Naive thymus-derived CD4-positive, alpha-beta T cell (primary cell): ENCODE measurements around the gene SF3B5. TPM values are rescaled to one million over a fixed set of nuclear protein-coding genes. Genes with fewer than 3 reads are reported as not detected.
A peak's percentile ranks its signal among the peaks of the same experiment; 100 is the strongest.

Source experiments
- ATAC-seq: fragments of 150-1000 bp; cut with Tn5 transposase; 2 replicates; pipeline ENCODE4 v1.10.0; 2021; ENCODE audit warnings: mild to moderate bottlenecking, moderate library complexity
- CTCF ChIA-PET: fragments of 350-600 bp; sonication (Branson Sonifier 250); formaldehyde crosslinking; loops from one replicate; lab custom pipeline; 2021; ENCODE audit warnings: antibody characterized with exemption; lab: Charles Lee
- POLR2A ChIA-PET: fragments of 350-600 bp; sonication (Branson Sonifier 250); formaldehyde crosslinking; loops from one replicate; lab custom pipeline; 2021; ENCODE audit warnings: antibody characterized with exemption, inconsistent platforms; lab: Charles Lee
- DNase-seq, 9 donors: peaks; one replicate each; pipeline versions ENCODE4 v3.0.0 to v3.0.0-alpha.2; 2020 to 2022; ENCODE audit warnings: mixed read lengths in 1 of 9
- H3K27ac ChIP-seq: one replicate; pipeline ENCODE4 v1.7.0; 2013; ENCODE audit warnings: mild to moderate bottlenecking, low read depth, low read length, moderate library complexity
- H3K27me3 ChIP-seq, 2 donors: one replicate each; pipeline ENCODE4 v1.7.0; 2013; ENCODE audit warnings: low read length in 2 of 2, mild to moderate bottlenecking in 2 of 2, moderate library complexity in 2 of 2; ENCODE audit not compliant: control insufficient read depth in 2 of 2, insufficient read depth in 2 of 2
- H3K36me3 ChIP-seq, 3 experiments: 1 replicate in 2 of 3; 2 replicates in 1 of 3; pipeline ENCODE4 v1.7.0; 2013; ENCODE audit warnings: low read length in 3 of 3, mild to moderate bottlenecking in 3 of 3, moderate library complexity in 1 of 3; ENCODE audit not compliant: insufficient read depth in 3 of 3, control insufficient read depth in 2 of 3
- H3K4me1 ChIP-seq, 2 donors: one replicate each; pipeline ENCODE4 v1.7.0; 2013; ENCODE audit warnings: low read length in 2 of 2, mild to moderate bottlenecking in 2 of 2, moderate library complexity in 1 of 2; ENCODE audit not compliant: control insufficient read depth in 2 of 2, insufficient read depth in 2 of 2
- H3K4me3 ChIP-seq: 2 replicates; pipeline ENCODE4 v1.7.0; 2013; ENCODE audit warnings: mild to moderate bottlenecking, low read length
- H3K9me3 ChIP-seq, 3 experiments: 1 replicate in 2 of 3; 2 replicates in 1 of 3; pipeline ENCODE4 v1.7.0; 2013; ENCODE audit warnings: low read length in 3 of 3; ENCODE audit not compliant: control insufficient read depth in 2 of 3
- H3K27ac Mint-ChIP-seq, 9 donors: one replicate each; pipeline ENCODE4 v1.8.0; 2020 to 2022; ENCODE audit warnings: mixed read lengths in 9 of 9, mild to moderate bottlenecking in 8 of 9, moderate library complexity in 5 of 9, inconsistent platforms in 2 of 9
- H3K27me3 Mint-ChIP-seq, 5 donors: one replicate each; pipeline ENCODE4 v1.8.0; 2021 to 2022; ENCODE audit warnings: mixed read lengths in 5 of 5, mild to moderate bottlenecking in 1 of 5
- H3K36me3 Mint-ChIP-seq, 5 donors: one replicate each; pipeline ENCODE4 v1.8.0; 2020 to 2022; ENCODE audit warnings: mixed read lengths in 5 of 5, mild to moderate bottlenecking in 3 of 5, inconsistent platforms in 1 of 5
- H3K4me1 Mint-ChIP-seq, 7 donors: one replicate each; pipeline ENCODE4 v1.8.0; 2020 to 2022; ENCODE audit warnings: mixed read lengths in 7 of 7, mild to moderate bottlenecking in 3 of 7, inconsistent platforms in 1 of 7
- H3K4me3 Mint-ChIP-seq, 10 donors: one replicate each; pipeline ENCODE4 v1.8.0; 2020 to 2022; ENCODE audit warnings: mild to moderate bottlenecking in 10 of 10, mixed read lengths in 10 of 10, moderate library complexity in 6 of 10, inconsistent platforms in 2 of 10
- H3K9me3 Mint-ChIP-seq, 11 donors: one replicate each; pipeline ENCODE4 v1.8.0; 2020 to 2022; ENCODE audit warnings: mixed read lengths in 11 of 11, mild to moderate bottlenecking in 4 of 11, inconsistent platforms in 1 of 11, moderate library complexity in 1 of 11
- intact Hi-C, 2 donors: fragments of 100-400 bp; cut with micrococcal nuclease; formaldehyde crosslinking; loops; one replicate each; pipeline ENCODE4 v1.15.1; 2023
- polyA plus RNA-seq, 2 donors: library from polyadenylated mRNA; unstranded; fragments of 300-500 nt; fragmentation: Illumina TruSeq; gene quantifications; one replicate each; pipeline ENCODE4 v1.2.3, GENCODE V29; 2021
- total RNA-seq, 6 experiments: library from RNA in 5 of 6; stranded (reverse) in 5 of 6; gene quantifications; 1 replicate in 5 of 6; 2 replicates in 1 of 6; pipeline ENCODE4 v1.2.3 and lab custom pipeline; 2021 to 2026

SF3B5 gene
- total RNA-seq (100 to 1,000 TPM in 3 of 5 experiments, 10 to 100 TPM in 2; 89.2 to 155 (median 122) TPM), polyA plus RNA-seq (100 to 1,000 TPM; 346 to 444 TPM), total RNA-seq (lab: John Stamatoyannopoulos, UW) (51.0 reads per million, percentile 72 among the genes with 10 or more reads in this experiment)

- H3K4me3 ChIP-seq = peak within 1 kb of the TSS; percentile 98
- peak within 1 kb of the TSS; percentile 92 for H3K27ac ChIP-seq
- H3K9me3 Mint-ChIP-seq = peaks cover 0 to 5% (median 0%) of the 10 kb centered on the region in 11 donors
- H3K4me1 ChIP-seq = peaks cover 13 to 14% of the 10 kb centered on the region in 2 donors
- DNase-seq = peak; percentile 86 to 99 (median 97)
- no peaks in the 10 kb centered on the region for H3K27me3 ChIP-seq
- intact Hi-C loops = loop anchor here (1.0 to 2.0 kb wide), 23 partner anchors 31 to 1948 kb away; partner anchors contain the start of genes ADAT2 (in 2 of the 2), LTV1 (in 2 of the 2), PEX3 (in 2 of the 2) and AIG1 (in 1 of the 2)
- H3K9me3 ChIP-seq = no peaks in the 10 kb centered on the region
- H3K36me3 ChIP-seq = peaks cover 0 to 5% (median 0%) of the 10 kb centered on the region in 3 experiments
- peaks cover 0 to 10% (median 0%) of the 10 kb centered on the region in 5 donors for H3K27me3 Mint-ChIP-seq
- CTCF ChIA-PET = no interaction called here
- peak within 1 kb of the TSS; percentile 96 to 100 (median 98) for H3K27ac Mint-ChIP-seq
- peak within 1 kb of the TSS; percentile 93 to 100 (median 98) for H3K4me3 Mint-ChIP-seq
- peaks cover 15 to 38% (median 32%) of the 10 kb centered on the region in 7 donors for H3K4me1 Mint-ChIP-seq
- peaks cover 0 to 8% (median under 1%) of the 10 kb centered on the region in 5 donors for H3K36me3 Mint-ChIP-seq
- POLR2A ChIA-PET = interaction anchor here (0.5 to 2.4 kb wide), 11 partner anchors 10 to 645 kb away, joined by 3 to 17 read pairs (median 4); partner anchors contain the start of genes ADAT2 and LTV1
- ATAC-seq = peak; percentile 98
Observed at GRCh38 chr6:144095134-144096002, at the start of gene SF3B5. TSS of gene SF3B5 (minus strand) at chr6:144095573. CDS start at chr6:144095497, 76 bp downstream.

GRCh38 chr6:144144996-144145395 is 49.6 kb upstream of the SF3B5 start:
- ChIA-PET POLR2A (no interaction called here), CTCF (no interaction called here)
- H3K27me3 Mint-ChIP-seq = peaks cover 0 to 4% (median 0%) of the 10 kb centered on the region in 5 donors
- H3K9me3 ChIP-seq = no peaks in the 10 kb centered on the region
- peaks cover 0 to 7% (median 0%) of the 10 kb centered on the region in 7 donors for H3K4me1 Mint-ChIP-seq
- no peak overlapping the region for H3K27ac Mint-ChIP-seq
- no peaks in the 10 kb centered on the region for H3K4me1 ChIP-seq
- ATAC-seq (no peak), DNase-seq (no peak)
- no peak overlapping the region for H3K4me3 ChIP-seq
- peaks cover 0 to 2% (median 0%) of the 10 kb centered on the region in 5 donors for H3K36me3 Mint-ChIP-seq
- no peak overlapping the region for H3K27ac ChIP-seq
- no peak overlapping the region for H3K4me3 Mint-ChIP-seq
- H3K9me3 Mint-ChIP-seq = peaks cover 0 to 7% (median 0%) of the 10 kb centered on the region in 11 donors
- H3K36me3 ChIP-seq = no peaks in the 10 kb centered on the region
- intact Hi-C loops = no loop called here
- H3K27me3 ChIP-seq = peaks cover 0 to 3% of the 10 kb centered on the region in 2 donors

- Mint-ChIP-seq H3K27ac (no peak overlapping the region), H3K4me1 (peaks cover 0 to 3% (median 0%) of the 10 kb centered on the region in 7 donors), H3K4me3 (no peak overlapping the region), H3K27me3 (peaks cover 0 to 2% (median 0%) of the 10 kb centered on the region in 5 donors), H3K9me3 (peaks cover 0 to 7% (median 0%) of the 10 kb centered on the region in 11 donors), H3K36me3 (peaks cover 0 to 2% (median 0%) of the 10 kb centered on the region in 5 donors)
- H3K4me3 ChIP-seq = no peak overlapping the region
- H3K27me3 ChIP-seq = peaks cover 0 to 3% of the 10 kb centered on the region in 2 donors
- ATAC-seq (no peak), DNase-seq (no peak)
- no peaks in the 10 kb centered on the region for H3K4me1 ChIP-seq
- H3K36me3 ChIP-seq = no peaks in the 10 kb centered on the region
- no peaks in the 10 kb centered on the region for H3K9me3 ChIP-seq
- CTCF ChIA-PET = interaction anchor here (0.6 kb wide), 1 partner anchor 1458 kb away, joined by 3 read pairs; no protein-coding TSS in a partner anchor
- no peak overlapping the region for H3K27ac ChIP-seq
- intact Hi-C loops = no loop called here
- POLR2A ChIA-PET = no interaction called here
Observed at GRCh38 chr6:144143878-144144277, 48.5 kb upstream of the SF3B5 start.

GRCh38 chr6:144143106-144143505 is 47.7 kb upstream of the SF3B5 start:
- no peaks in the 10 kb centered on the region for H3K9me3 ChIP-seq
- intact Hi-C loops = no loop called here
- ATAC-seq (no peak), DNase-seq (no peak)
- H3K27ac Mint-ChIP-seq = no peak overlapping the region
- peaks cover 0 to 2% (median 0%) of the 10 kb centered on the region in 7 donors for H3K4me1 Mint-ChIP-seq
- peaks cover 0 to 2% (median 0%) of the 10 kb centered on the region in 5 donors for H3K36me3 Mint-ChIP-seq
- no peaks in the 10 kb centered on the region for H3K4me1 ChIP-seq
- no peak overlapping the region for H3K27ac ChIP-seq
- CTCF ChIA-PET = interaction anchor here (1.1 kb wide), 1 partner anchor 37 kb away, joined by 3 read pairs; no protein-coding TSS in a partner anchor
- POLR2A ChIA-PET = no interaction called here
- peaks cover 0 to 7% (median 0%) of the 10 kb centered on the region in 11 donors for H3K9me3 Mint-ChIP-seq
- peaks cover 0 to 2% (median 0%) of the 10 kb centered on the region in 5 donors for H3K27me3 Mint-ChIP-seq
- H3K27me3 ChIP-seq = peaks cover 0 to 3% of the 10 kb centered on the region in 2 donors
- H3K36me3 ChIP-seq = no peaks in the 10 kb centered on the region
- no peak overlapping the region for H3K4me3 ChIP-seq
- no peak overlapping the region for H3K4me3 Mint-ChIP-seq

- no peak overlapping the region for H3K27ac Mint-ChIP-seq
- peaks cover 0 to 7% (median 0%) of the 10 kb centered on the region in 11 donors for H3K9me3 Mint-ChIP-seq
- no peaks in the 10 kb centered on the region for H3K4me1 Mint-ChIP-seq
- ChIA-PET POLR2A (interaction anchor here (0.8 kb wide), 1 partner anchor 15 kb away, joined by 3 read pairs; no protein-coding TSS in a partner anchor), CTCF (interaction anchor here (0.7 kb wide), 1 partner anchor 12 kb away, joined by 3 read pairs; no protein-coding TSS in a partner anchor)
- Histone ChIP-seq H3K27ac (no peak overlapping the region), H3K4me3 (no peak overlapping the region), H3K27me3 (peaks cover 0 to 3% of the 10 kb centered on the region in 2 donors), H3K36me3 (no peaks in the 10 kb centered on the region), H3K9me3 (no peaks in the 10 kb centered on the region), H3K4me1 (no peaks in the 10 kb centered on the region)
- ATAC-seq (no peak), DNase-seq (no peak)
- H3K4me3 Mint-ChIP-seq = no peak overlapping the region
- peaks cover 0 to 9% (median 0%) of the 10 kb centered on the region in 5 donors for H3K27me3 Mint-ChIP-seq
- peaks cover 0 to 2% (median 0%) of the 10 kb centered on the region in 5 donors for H3K36me3 Mint-ChIP-seq
- intact Hi-C loops = no loop called here
Observed at GRCh38 chr6:144141470-144141869, 46.1 kb upstream of the SF3B5 start.

- H3K36me3 Mint-ChIP-seq = peaks cover 0 to 2% (median 0%) of the 10 kb centered on the region in 5 donors
- DNase-seq (no peak), ATAC-seq (no peak)
- no peak overlapping the region for H3K4me3 ChIP-seq
- ChIA-PET CTCF (no interaction called here), POLR2A (interaction anchor here (0.8 kb wide), 1 partner anchor 16 kb away, joined by 3 read pairs; no protein-coding TSS in a partner anchor)
- H3K9me3 Mint-ChIP-seq = peaks cover 0 to 7% (median 0%) of the 10 kb centered on the region in 11 donors
- no peak overlapping the region for H3K27ac Mint-ChIP-seq
- H3K4me3 Mint-ChIP-seq = no peak overlapping the region
- intact Hi-C loops = no loop called here
- H3K27me3 Mint-ChIP-seq = peaks cover 0 to 11% (median 0%) of the 10 kb centered on the region in 5 donors
- no peaks in the 10 kb centered on the region for H3K9me3 ChIP-seq
- no peaks in the 10 kb centered on the region for H3K36me3 ChIP-seq
- peaks cover 0 to 3% of the 10 kb centered on the region in 2 donors for H3K27me3 ChIP-seq
- H3K27ac ChIP-seq = no peak overlapping the region
- H3K4me1 Mint-ChIP-seq = no peaks in the 10 kb centered on the region
- no peaks in the 10 kb centered on the region for H3K4me1 ChIP-seq
Observed at GRCh38 chr6:144140867-144141266, 45.5 kb upstream of the SF3B5 start.
